ENCODE results near the gene RIPK1.

Gene RIPK1

DNA sequence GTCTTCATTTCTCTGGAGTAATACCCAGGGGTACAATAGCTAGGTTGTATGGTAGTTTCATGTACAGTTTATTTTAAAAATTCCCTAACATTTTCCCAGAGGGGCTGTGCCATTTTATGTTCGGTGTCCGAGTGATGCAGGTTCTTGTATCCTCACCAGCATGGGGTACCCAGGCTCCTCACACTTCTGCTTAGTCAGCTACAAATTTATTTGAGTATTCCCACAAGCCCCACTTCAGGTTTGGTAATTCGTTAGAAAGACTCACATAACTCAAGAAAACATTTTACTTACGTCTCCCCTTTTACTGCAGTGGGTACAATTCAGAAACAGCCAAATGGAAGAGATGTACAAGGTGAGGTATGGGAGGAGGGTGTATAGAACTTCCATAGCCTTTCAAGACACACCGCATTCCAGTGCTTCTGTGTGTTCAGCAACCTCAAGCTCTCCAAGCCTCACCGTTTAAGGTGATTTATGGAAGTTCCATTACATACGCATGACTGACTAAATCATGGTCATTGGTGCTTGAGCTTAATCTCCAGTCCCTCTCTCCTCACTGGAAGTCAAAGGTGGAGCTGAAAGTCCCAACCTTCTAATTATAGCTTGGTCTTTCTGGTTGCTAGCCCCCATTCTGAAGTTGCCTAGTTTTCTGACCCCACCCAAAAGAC is 18.1 kb downstream of the RIPK1 start:
- DNase-seq, result no peak

- DNase-seq, result no peak
Measured at GRCh38 chr6:3088446-3088845, 20.2 kb downstream of the RIPK1 start.

GRCh38 chr6:3088968-3089367 is 20.7 kb downstream of the RIPK1 start:
- no peak for DNase-seq

DNA sequence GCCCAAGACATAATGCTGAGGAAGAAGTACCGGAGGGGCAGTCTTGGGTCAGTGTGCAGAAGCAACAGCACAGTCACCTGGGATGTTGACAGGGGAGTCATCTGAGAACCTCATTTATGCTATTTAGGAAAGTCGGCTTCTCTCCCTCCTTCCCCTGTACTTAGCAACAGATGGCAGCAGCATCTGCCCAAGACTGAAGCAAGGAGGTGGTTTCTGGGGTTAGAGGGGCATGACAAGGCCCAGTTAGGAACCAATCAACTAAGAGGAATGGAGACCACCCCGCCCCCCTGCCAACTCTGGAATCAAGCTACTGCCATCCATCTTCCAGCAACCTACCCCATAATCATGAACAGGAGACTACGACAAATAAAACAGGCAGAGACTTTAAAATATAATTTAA is 21.7 kb downstream of the RIPK1 start:
- no peak for DNase-seq

DNA sequence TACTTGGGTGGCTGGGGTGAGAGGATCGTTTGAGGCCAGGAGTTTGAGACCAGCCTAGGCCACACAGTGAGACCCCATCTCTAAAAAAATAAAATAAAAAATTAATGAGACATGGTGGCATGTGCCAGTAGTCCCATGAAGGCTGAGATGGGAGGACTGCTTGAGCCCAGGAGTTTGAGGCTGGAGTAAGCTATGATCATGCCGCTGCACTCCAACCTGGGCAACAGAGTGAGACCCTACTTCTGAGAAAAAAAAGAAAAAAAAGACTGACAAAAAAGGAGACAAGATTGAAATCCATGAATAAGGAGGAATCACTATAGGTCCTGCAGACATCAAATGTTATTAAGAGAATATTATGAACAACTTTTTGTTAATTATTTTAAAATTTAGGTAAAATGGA is 26.5 kb downstream of the RIPK1 start:
- DNase-seq, result no peak

- DNase-seq, result no peak
Measured at GRCh38 chr6:3102875-3103274, 34.6 kb downstream of the RIPK1 start.

DNA sequence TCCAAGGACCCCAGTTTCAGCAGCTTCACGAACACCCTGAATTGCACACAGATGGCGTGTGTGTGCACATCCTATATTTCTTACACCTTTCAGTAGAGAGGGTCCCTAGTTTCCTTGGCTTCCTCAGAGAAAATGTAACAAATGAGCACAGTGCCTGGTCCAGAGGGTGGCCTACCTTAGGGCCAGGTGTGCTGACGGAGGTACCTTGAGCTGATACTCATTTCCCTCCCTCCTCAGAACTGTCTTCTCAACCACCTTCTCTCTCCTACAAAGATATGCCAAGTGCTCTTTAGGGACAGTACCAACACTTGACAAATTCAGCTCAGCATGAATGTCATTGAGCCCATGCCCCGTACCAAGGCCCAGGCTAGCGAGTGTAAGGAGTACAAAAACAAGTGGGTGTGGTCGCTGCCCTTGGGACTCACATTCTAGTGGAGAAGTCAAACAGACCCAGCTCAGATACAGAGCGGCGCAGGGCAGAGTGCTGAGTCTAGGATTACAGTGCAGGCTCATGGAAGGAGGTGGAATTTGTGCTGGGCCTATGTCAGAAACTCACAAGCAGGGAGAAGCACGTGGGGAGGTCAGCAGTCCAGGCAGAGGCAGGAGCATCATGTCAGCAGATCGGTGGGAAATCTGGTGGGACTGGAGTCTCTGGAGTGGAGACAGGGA is 40.6 kb downstream of the RIPK1 start:
- no peak for DNase-seq

DNA sequence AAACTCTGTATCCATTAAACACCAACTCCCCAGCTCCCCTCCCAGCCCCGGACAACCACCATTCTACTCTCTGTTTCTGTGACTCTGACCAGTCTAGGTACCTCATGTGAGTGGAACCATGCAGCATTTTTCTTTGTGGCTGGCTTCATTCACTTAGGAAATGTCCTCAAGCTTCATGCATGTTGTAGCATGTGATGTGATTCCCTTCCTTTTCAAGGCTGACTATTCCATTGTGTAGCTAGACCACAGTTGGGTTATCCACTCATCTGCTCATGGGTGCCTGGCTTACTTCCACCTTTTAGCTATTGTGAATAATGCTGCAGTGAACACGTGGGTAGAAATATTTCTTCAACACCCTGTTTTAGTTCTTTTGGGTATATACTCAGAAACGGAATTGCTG is 41.5 kb downstream of the RIPK1 start:
- no peak for DNase-seq

GRCh38 chr6:3114377-3114776 is 46.1 kb downstream of the RIPK1 start:
- no peak for DNase-seq

- no peak for DNase-seq
Measured at GRCh38 chr6:3117912-3118352, 49.6 kb downstream of the RIPK1 start.

GRCh38 chr6:3118353-3119039 is 50.2 kb downstream of the RIPK1 start, which contains the start of gene BPHL:
Gene BPHL (plus strand): TSS chr6:3118711. CDS start chr6:3118741, 30 bp downstream.
- peak; percentile 74 for DNase-seq

- DNase-seq, result peak; percentile 10
Measured at GRCh38 chr6:3119040-3119723, 50.9 kb downstream of the RIPK1 start.

DNA sequence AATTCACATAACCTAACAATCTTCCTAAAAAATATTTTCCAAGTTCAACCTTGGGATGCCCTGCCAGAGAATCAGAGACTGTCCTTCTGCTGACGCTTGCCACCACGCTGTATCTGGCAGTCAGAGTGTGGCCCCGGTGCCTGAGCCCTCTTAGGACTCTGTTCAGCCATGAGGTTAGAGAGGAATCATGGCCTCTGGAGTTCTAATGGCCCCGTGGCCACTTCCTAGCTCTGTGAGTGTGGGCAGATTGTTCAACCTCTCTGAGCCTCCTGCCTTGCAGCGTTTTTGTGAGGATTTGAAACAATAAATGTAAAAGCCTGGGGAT is 52.4 kb downstream of the RIPK1 start:
- no peak for DNase-seq

GRCh38 chr6:3122823-3123182 is 54.5 kb downstream of the RIPK1 start:
- no peak for DNase-seq

GRCh38 chr6:3124667-3125066 is 56.4 kb downstream of the RIPK1 start:
- DNase-seq, result no peak

DNA sequence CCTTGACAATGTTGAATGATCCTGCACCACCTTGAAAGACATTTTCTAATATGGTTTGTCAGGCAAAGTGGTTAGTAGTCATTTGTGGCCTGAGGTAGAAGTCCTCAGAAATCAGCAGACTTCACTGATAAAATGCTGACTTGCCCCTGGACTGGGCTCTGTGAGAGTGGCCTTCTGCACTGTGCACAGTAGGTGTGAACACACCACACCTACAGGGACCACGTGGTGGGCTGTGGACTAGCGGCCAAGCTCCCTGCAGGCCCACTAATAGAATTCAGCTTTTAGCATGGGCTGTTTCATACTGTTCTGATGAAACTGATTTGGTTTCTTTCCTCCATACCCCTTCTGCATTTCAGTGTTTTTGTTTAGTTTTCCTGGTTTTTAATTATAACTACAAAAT is 57.5 kb downstream of the RIPK1 start:
- no peak for DNase-seq

DNA sequence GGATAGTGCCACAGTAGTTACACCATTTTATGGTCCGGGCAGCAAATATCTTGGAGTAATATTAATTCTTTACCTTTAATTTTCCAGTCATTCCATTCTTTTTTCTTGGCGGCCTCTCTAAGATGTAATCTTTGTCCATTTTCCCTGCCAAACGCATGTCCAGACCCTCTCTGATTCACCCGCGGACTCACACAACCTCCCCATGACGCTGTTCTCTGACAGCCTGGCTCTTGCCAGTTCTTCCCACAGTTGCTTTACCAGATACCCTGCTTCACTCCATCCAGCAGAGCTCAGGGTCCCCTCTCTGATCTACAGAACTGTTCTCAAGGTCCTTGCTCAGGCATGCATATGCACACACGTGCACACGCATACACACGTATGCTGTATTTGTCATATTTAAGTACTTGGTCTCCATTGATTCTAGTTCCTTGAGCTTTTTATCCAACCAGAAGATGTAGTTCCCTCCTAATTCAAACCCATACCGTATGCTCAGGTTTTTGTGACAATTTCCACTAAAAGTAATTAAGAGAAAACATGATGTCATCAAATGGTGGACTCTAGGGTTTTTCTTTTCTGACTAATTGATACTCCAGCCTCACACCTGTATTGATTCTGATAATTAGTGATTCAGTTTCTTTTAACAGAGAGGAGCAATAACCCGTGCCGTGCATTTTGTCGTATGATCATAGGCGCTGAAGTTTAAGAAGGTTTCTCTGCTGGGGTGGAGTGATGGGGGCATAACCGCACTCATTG is 60.2 kb downstream of the RIPK1 start:
- no peak for DNase-seq

GRCh38 chr6:3131695-3132094 is 63.4 kb downstream of the RIPK1 start:
- DNase-seq, result no peak

- no peak for DNase-seq
Measured at GRCh38 chr6:3133515-3133914, 65.2 kb downstream of the RIPK1 start.

- no peak for DNase-seq
Measured at GRCh38 chr6:3135668-3136291, 67.5 kb downstream of the RIPK1 start.

DNA sequence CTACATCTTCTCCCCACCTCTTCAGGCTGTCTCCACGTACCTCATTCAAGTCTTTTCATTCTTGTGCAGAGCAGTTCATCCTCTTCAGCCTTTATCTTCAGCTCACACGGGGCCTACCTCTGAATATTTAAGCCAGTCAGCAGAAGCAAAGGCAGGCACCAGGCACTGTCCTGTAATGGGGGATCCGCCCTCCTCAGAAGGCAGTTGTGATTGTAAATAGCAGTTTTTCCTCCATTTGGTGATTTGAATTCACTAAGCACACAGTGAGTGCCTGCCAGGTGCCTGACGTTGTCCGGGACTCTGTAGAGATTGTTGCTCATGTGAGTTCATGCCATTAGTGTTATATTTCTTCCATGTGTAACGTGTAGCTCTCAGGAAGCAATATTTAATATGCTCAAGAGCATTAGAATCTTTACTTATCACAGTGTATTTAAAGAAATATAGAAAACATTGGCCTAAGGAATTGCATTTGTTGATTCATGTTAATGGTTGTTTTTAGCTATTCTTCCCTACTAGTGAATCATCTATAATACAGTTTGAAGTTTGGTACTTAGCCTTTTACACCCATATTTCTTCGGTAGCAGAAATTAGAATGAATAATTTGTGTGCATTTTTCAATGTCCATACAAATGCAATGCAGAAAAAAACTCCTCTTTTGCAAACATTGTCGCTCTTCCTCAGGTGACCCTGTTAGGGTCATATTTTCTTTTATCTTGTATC is 68.2 kb downstream of the RIPK1 start:
- no peak for DNase-seq

All from NCI-H1417 treated with DMSO at 0.1 percent for 48 hours (cell line).